Bronchial epithelial cell (primary cell): Measurements from ENCODE around the gene KCNG2. TPM values are rescaled to one million over a fixed set of nuclear protein-coding genes. Genes with fewer than 3 reads are reported as not detected.

Experiments used
- DNase-seq: peaks from one replicate; pipeline ENCODE4 v3.0.0-alpha.2; 2010; ENCODE audit warnings: low read depth
- FAIRE-seq: peaks from 2 replicates; lab custom pipeline; 2011; peaks lifted over from hg19 to GRCh38; lab: Jason Lieb, UNC
- H3K27me3 ChIP-seq: 2 replicates; pipeline ENCODE4 v1.5.1; 2011; ENCODE audit warnings: low read length; ENCODE audit not compliant: control insufficient read depth, insufficient read depth
- H3K36me3 ChIP-seq: 2 replicates; pipeline ENCODE4 v1.5.1; 2011; ENCODE audit warnings: low read length; ENCODE audit not compliant: control insufficient read depth, insufficient read depth
- H3K4me3 ChIP-seq: 2 replicates; pipeline ENCODE4 v1.5.1; 2011; ENCODE audit warnings: mild to moderate bottlenecking, low read depth, low read length, control low read depth
- CTCF ChIP-seq: IDR thresholded peaks from 2 replicates; pipeline ENCODE4 v1.5.1; 2011; ENCODE audit warnings: mild to moderate bottlenecking, moderate library complexity, low read length, control low read depth, inconsistent platforms; ENCODE audit not compliant: insufficient read depth, severe bottlenecking
- total RNA-seq: library from RNA; depleted of rRNA; stranded (reverse); fragments of >200 nt; gene quantifications from 2 replicates; pipeline ENCODE4 v1.2.1, GENCODE V29; 2014

Gene KCNG2
- total RNA-seq, 1 donor from 2014 or later, result not detected

- Histone ChIP-seq H3K4me3 (no peak overlapping the region), H3K27me3 (no peaks in the 10 kb centered on the region), H3K36me3 (no peaks in the 10 kb centered on the region)
- no peak for DNase-seq
- FAIRE-seq, result no peak
- no peak for TF ChIP-seq CTCF
Observed at GRCh38 chr18:79870301-79871025, 72.7 kb downstream of the KCNG2 start.

GRCh38 chr18:79871026-79871390 lies 73.3 kb downstream of the KCNG2 start:
- FAIRE-seq, result no peak
- no peak overlapping the region for H3K4me3 ChIP-seq
- H3K27me3 ChIP-seq, result no peaks in the 10 kb centered on the region
- DNase-seq, result no peak
- TF ChIP-seq CTCF, result no peak
- no peaks in the 10 kb centered on the region for H3K36me3 ChIP-seq

- no peak for DNase-seq
- TF ChIP-seq CTCF, result no peak
- H3K4me3 ChIP-seq, result no peak overlapping the region
- H3K27me3 ChIP-seq, result no peaks in the 10 kb centered on the region
- no peak for FAIRE-seq
- no peaks in the 10 kb centered on the region for H3K36me3 ChIP-seq
Observed at GRCh38 chr18:79871481-79872091, 73.8 kb downstream of the KCNG2 start.

- DNase-seq (no peak), FAIRE-seq (no peak)
- H3K4me3 ChIP-seq, result no peak overlapping the region
- no peaks in the 10 kb centered on the region for H3K27me3 ChIP-seq
- no peaks in the 10 kb centered on the region for H3K36me3 ChIP-seq
- no peak for TF ChIP-seq CTCF
Observed at GRCh38 chr18:79872527-79873444, 75.0 kb downstream of the KCNG2 start.

GRCh38 chr18:79873449-79874110 lies 75.8 kb downstream of the KCNG2 start:
- DNase-seq, result no peak
- FAIRE-seq, result no peak
- no peaks in the 10 kb centered on the region for H3K27me3 ChIP-seq
- no peak for TF ChIP-seq CTCF
- H3K4me3 ChIP-seq, result no peak overlapping the region
- H3K36me3 ChIP-seq, result no peaks in the 10 kb centered on the region
